ACC112 (cell line): ENCODE results near the gene SLC35F6.
A peak's percentile ranks its signal among the peaks of the same experiment; 100 is the strongest.

ENCODE experiments used
- H2AFZ ChIP-seq: fragments of 200-600 bp; sonication (generic); one replicate; pipeline ENCODE4 v1.6.0; 2017; ENCODE audit warnings: antibody characterized with exemption, low read length; ENCODE audit not compliant: unreplicated experiment
- H3K27ac ChIP-seq: fragments of 200-600 bp; sonication (generic); 2 replicates; pipeline ENCODE4 v1.5.1; 2014; ENCODE audit warnings: low read depth, mild to moderate bottlenecking, antibody characterized with exemption, low read length, moderate library complexity
- H3K27me3 ChIP-seq: fragments of 200-600 bp; sonication (generic); 2 replicates; pipeline ENCODE4 v1.6.1; 2014; ENCODE audit warnings: mild to moderate bottlenecking, antibody characterized with exemption, low read length, moderate library complexity, mixed read lengths; ENCODE audit not compliant: insufficient read depth
- H3K36me3 ChIP-seq: fragments of 200-600 bp; sonication (generic); 2 replicates; pipeline ENCODE4 v1.6.1; 2016; ENCODE audit warnings: mild to moderate bottlenecking, antibody characterized with exemption, low read length, moderate library complexity, mixed read lengths; ENCODE audit not compliant: insufficient read depth
- H3K4me1 ChIP-seq: fragments of 200-600 bp; sonication (generic); one replicate; pipeline ENCODE4 v1.6.1; 2016; ENCODE audit warnings: low read length, mixed read lengths; ENCODE audit not compliant: insufficient read depth, unreplicated experiment, control insufficient read depth
- H3K4me3 ChIP-seq: fragments of 200-600 bp; sonication (generic); 2 replicates; pipeline ENCODE4 v1.5.1; 2014; ENCODE audit warnings: mild to moderate bottlenecking, low read depth, low read length
- H3K79me2 ChIP-seq: fragments of 200-600 bp; sonication (generic); one replicate; pipeline ENCODE4 v1.6.0; 2016; ENCODE audit warnings: low read length; ENCODE audit not compliant: control insufficient read depth, unreplicated experiment, insufficient read depth

Gene SLC35F6

GRCh38 chr2:26722911-26723310 lies 41.2 kb upstream of the SLC35F6 start:
- Histone ChIP-seq H3K36me3 (no peaks in the 10 kb centered on the region), H3K4me1 (peaks cover 59% of the 10 kb centered on the region), H3K4me3 (no peak overlapping the region), H3K79me2 (no peaks in the 10 kb centered on the region), H2AFZ (no peak overlapping the region), H3K27me3 (no peaks in the 10 kb centered on the region), H3K27ac (peak overlapping the region; percentile 98)

- Histone ChIP-seq H2AFZ (no peak overlapping the region), H3K79me2 (no peaks in the 10 kb centered on the region), H3K36me3 (no peaks in the 10 kb centered on the region), H3K4me1 (peaks cover 59% of the 10 kb centered on the region), H3K4me3 (no peak overlapping the region; the same call in 1 of the 2 replicates), H3K27me3 (no peaks in the 10 kb centered on the region), H3K27ac (peak overlapping the region; percentile 98)
These were observed 40.6 kb upstream of the SLC35F6 start for GRCh38 chr2:26723475-26723874.

- Histone ChIP-seq H2AFZ (no peak overlapping the region), H3K4me3 (no peak overlapping the region; the same call in 1 of the 2 replicates), H3K36me3 (no peaks in the 10 kb centered on the region), H3K4me1 (peaks cover 59% of the 10 kb centered on the region), H3K27ac (peak overlapping the region; percentile 98), H3K79me2 (no peaks in the 10 kb centered on the region), H3K27me3 (no peaks in the 10 kb centered on the region)
These were observed 39.9 kb upstream of the SLC35F6 start for GRCh38 chr2:26723991-26724750.

DNA sequence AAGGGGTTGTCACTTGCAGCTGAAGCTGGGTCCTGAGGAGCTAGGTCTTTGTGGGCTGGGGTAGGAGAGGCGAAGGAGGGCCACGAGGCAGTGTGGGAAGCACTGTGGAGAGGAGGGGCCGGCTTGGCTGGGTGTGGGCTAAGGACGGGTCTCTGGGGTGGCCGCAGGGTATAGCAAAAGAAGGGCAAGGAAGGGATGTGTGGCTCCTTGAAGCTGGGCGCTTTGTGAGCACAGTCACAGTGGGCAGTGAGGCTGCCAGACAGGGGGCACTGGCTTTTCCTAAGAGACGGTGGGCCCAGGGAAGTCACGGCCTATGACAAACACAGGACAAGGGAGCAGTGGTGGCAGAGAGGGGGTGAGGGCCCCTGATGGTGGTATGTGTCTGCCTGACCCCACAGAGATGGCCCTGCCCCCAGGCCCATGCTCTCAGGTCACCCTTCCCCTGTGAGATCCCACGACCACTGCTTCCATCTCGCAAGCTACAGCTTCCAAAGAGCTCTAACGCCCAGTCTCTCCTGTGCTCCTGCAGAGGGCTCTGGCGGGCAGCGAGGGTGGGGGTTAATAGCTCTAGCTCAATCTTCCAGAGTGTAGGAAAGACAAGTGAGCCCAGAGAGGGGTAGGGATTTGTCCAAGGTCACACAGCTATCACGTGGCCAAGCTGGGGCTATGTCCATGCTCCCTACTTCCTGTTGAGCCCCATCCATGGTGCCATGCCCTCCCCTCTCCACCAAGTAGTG lies 39.1 kb upstream of the SLC35F6 start:
- no peaks in the 10 kb centered on the region for H3K27me3 ChIP-seq
- no peak overlapping the region for H3K4me3 ChIP-seq
- H2AFZ ChIP-seq, result no peak overlapping the region
- H3K79me2 ChIP-seq, result no peaks in the 10 kb centered on the region
- H3K27ac ChIP-seq, result peak overlapping the region; percentile 98
- H3K36me3 ChIP-seq, result no peaks in the 10 kb centered on the region
- H3K4me1 ChIP-seq, result peaks cover 53% of the 10 kb centered on the region

- Histone ChIP-seq H3K36me3 (no peaks in the 10 kb centered on the region), H3K79me2 (no peaks in the 10 kb centered on the region), H2AFZ (no peak overlapping the region), H3K27me3 (no peaks in the 10 kb centered on the region), H3K4me1 (peaks cover 50% of the 10 kb centered on the region), H3K27ac (peak overlapping the region; percentile 98), H3K4me3 (no peak overlapping the region)
These were observed 38.6 kb upstream of the SLC35F6 start for GRCh38 chr2:26725521-26725820.

- H3K27me3 ChIP-seq, result no peaks in the 10 kb centered on the region
- H3K4me3 ChIP-seq, result no peak overlapping the region
- H3K27ac ChIP-seq, result no peak overlapping the region
- H3K4me1 ChIP-seq, result peaks cover 47% of the 10 kb centered on the region
- no peaks in the 10 kb centered on the region for H3K36me3 ChIP-seq
- no peaks in the 10 kb centered on the region for H3K79me2 ChIP-seq
- no peak overlapping the region for H2AFZ ChIP-seq
These were observed 37.9 kb upstream of the SLC35F6 start for GRCh38 chr2:26726228-26726627.

DNA sequence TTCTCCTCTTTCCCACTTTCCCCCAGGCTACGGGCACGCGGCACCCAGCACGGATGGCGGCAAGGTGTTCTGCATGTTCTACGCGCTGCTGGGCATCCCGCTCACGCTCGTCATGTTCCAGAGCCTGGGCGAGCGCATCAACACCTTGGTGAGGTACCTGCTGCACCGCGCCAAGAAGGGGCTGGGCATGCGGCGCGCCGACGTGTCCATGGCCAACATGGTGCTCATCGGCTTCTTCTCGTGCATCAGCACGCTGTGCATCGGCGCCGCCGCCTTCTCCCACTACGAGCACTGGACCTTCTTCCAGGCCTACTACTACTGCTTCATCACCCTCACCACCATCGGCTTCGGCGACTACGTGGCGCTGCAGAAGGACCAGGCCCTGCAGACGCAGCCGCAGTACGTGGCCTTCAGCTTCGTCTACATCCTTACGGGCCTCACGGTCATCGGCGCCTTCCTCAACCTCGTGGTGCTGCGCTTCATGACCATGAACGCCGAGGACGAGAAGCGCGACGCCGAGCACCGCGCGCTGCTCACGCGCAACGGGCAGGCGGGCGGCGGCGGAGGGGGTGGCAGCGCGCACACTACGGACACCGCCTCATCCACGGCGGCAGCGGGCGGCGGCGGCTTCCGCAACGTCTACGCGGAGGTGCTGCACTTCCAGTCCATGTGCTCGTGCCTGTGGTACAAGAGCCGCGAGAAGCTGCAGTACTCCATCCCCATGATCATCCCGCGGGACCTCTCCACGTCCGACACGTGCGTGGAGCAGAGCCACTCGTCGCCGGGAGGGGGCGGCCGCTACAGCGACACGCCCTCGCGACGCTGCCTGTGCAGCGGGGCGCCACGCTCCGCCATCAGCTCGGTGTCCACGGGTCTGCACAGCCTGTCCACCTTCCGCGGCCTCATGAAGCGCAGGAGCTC lies 36.2 kb upstream of the SLC35F6 start:
- no peaks in the 10 kb centered on the region for H3K79me2 ChIP-seq
- no peak overlapping the region; the same call in 1 of the 2 replicates for H3K4me3 ChIP-seq
- H3K4me1 ChIP-seq, result peaks cover 34% of the 10 kb centered on the region
- no peak overlapping the region for H3K27ac ChIP-seq
- H2AFZ ChIP-seq, result no peak overlapping the region
- no peaks in the 10 kb centered on the region for H3K36me3 ChIP-seq
- H3K27me3 ChIP-seq, result no peaks in the 10 kb centered on the region

DNA sequence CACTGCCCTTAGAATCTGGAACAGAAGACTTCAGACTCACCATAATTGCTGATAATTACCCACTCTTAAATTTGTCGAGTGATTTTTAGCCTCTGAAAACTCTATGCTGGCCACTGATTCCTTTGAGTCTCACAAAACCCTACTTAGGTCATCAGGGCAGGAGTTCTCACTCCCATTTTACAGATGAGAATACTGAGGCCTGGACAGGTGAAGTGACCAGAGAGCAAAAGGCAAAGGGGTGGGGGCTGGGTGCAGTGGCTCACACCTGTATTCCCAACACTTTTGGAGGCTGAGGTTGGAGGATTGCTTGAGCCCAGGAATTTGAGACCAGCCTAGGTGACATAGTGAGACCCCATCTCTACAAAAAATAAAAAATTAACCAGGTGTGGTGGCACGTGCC lies 34.8 kb upstream of the SLC35F6 start:
- Histone ChIP-seq H3K79me2 (no peaks in the 10 kb centered on the region), H2AFZ (no peak overlapping the region), H3K27me3 (no peaks in the 10 kb centered on the region), H3K27ac (no peak overlapping the region), H3K4me3 (no peak overlapping the region), H3K36me3 (no peaks in the 10 kb centered on the region), H3K4me1 (peaks cover 21% of the 10 kb centered on the region)

GRCh38 chr2:26730549-26731344 lies 33.3 kb upstream of the SLC35F6 start:
- no peaks in the 10 kb centered on the region for H3K36me3 ChIP-seq
- no peak overlapping the region for H3K4me3 ChIP-seq
- H3K27ac ChIP-seq, result no peak overlapping the region
- peaks cover 7% of the 10 kb centered on the region for H3K4me1 ChIP-seq
- H3K79me2 ChIP-seq, result no peaks in the 10 kb centered on the region
- no peak overlapping the region for H2AFZ ChIP-seq
- H3K27me3 ChIP-seq, result no peaks in the 10 kb centered on the region

DNA sequence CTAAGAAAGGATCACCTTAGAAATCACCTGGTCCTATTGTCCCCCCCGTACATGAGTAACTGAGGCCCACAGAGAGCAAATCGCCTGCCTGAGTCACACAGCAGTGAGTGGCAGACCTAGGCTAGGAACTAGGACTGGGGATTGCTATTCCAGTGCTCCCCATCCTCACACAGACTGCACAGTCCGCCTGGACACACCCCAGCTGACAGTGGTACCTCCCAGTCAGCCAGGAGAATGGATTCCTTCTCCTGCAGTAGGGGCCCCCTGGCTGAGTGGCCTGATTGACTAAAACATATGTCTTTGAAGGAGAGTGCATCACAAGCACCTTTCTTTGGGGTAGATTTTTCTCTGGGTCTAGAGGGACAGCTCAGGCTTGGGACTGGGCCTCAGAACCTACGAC lies 32.4 kb upstream of the SLC35F6 start:
- Histone ChIP-seq H3K36me3 (no peaks in the 10 kb centered on the region), H3K27ac (no peak overlapping the region), H3K4me1 (peaks cover 7% of the 10 kb centered on the region), H3K27me3 (no peaks in the 10 kb centered on the region), H2AFZ (no peak overlapping the region), H3K79me2 (no peaks in the 10 kb centered on the region), H3K4me3 (no peak overlapping the region)
